Right renal pelvis (tissue), 4 donors: ENCODE measurements around the gene BACE1-AS. TPM values are rescaled to one million over a fixed set of nuclear protein-coding genes. Genes with fewer than 3 reads are reported as not detected.

ENCODE experiments used
- DNase-seq, 4 donors: peaks; one replicate each; pipeline ENCODE4 v3.0.0-alpha.2; 2013; ENCODE audit warnings: low read depth in 4 of 4, low spot score in 3 of 4, missing footprints in 1 of 4
- polyA plus RNA-seq, 4 donors: library from polyadenylated mRNA; unstranded; fragments of 120-200 nt; gene quantifications; one replicate each; pipeline ENCODE4 v1.2.1, GENCODE V29; 2013; ENCODE audit not compliant: insufficient read length in 4 of 4

BACE1-AS gene
- polyA plus RNA-seq, 4 donors = 15.6 to 24.8 (median 19.5) TPM

- DNase-seq = no peak
Observed at GRCh38 chr11:117287668-117288067, 3.5 kb upstream of the BACE1-AS start.

- no peak for DNase-seq
Observed at GRCh38 chr11:117289795-117290194, 1.4 kb upstream of the BACE1-AS start.

DNA sequence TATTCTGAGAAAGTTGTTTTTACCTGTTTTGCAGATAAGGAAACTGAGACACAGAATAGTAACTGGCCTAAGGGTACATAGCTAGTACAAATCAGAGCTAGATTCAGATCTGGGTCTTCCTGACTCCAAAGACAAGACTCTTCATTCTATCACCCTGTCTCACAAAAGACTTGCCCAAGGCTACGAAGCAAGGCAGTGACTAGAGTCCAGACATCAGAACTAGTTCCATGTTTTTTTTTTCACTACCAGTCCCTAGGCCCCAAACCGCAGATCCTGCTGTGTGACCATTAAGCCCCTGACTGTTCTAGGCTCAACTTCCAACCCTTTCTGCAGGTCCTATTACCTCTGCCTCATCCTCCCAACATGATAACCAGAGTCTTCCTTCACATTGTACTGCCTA, 1.5 kb downstream of the BACE1-AS start:
- DNase-seq = no peak

DNA sequence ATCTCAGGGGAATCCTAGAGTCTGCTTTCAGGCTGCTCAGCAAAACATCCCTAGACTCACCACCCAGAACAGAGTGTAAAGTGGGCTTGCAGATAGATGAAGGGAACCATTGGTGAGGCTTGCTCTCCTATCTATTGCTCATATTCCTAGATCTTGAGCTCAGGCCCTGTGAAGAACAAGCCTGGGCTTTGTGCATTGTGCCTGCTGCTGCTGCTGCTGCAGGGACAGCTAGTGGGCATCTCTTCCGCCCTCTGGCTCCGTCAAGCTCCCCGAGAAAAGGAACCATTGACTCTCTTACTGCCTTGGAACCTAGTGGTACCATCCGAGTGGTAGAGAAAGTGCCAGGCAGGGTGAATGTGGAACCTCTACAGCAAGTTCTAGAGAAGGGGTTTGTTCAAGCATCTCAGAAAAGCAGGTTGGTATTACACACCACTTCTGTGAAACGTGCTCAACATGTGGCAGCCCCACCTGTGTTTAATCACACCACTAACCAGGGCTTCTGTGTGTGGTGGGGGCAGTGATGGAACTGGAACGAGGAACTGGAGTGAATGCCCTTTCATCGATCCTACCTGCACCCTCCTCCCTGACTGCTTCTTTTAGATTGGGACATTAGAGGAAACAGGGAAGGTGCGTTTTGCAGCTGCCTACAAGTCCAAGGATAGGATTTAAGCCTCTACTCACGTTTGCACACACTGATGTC, 4.4 kb downstream of the BACE1-AS start:
- no peak for DNase-seq

DNA sequence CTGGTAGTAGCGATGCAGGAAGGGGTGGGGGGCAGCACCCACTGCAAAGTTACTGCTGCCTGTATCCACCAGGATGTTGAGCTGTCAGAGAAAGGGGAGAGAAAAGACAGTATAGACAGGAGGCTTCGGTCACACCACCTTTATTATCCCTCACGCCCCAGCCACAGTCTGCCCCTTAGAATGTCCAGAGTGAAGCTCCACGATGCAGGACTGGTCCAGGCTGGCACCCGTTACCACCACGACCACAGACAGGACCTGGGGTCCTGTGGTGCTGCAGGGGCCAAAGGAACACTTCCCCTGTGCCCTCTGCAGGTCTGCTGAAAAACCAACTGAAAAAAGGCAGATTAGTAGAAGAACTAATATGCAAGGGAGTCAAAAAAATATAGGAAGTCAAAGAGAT, 5.7 kb downstream of the BACE1-AS start:
- DNase-seq = no peak

DNA sequence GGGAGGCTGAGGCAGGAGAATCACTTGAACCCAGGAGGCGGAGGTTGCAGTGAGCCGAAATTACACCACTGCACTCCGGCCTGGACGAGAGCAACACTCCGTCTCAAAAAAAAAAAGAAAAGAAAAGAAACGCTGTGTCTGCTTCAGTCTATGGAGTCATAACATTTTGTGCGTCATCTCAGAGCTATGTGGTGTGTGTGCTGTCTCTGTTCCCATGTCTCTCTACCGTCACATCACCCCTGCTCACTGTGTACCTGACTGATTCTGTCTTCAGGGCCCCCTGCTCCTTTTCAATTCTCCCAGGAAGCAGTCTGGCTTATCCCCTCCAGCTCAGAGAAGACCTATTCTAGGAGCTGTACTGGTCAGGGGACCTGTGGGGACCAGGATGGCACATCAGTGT, 7.0 kb downstream of the BACE1-AS start:
- no peak for DNase-seq

DNA sequence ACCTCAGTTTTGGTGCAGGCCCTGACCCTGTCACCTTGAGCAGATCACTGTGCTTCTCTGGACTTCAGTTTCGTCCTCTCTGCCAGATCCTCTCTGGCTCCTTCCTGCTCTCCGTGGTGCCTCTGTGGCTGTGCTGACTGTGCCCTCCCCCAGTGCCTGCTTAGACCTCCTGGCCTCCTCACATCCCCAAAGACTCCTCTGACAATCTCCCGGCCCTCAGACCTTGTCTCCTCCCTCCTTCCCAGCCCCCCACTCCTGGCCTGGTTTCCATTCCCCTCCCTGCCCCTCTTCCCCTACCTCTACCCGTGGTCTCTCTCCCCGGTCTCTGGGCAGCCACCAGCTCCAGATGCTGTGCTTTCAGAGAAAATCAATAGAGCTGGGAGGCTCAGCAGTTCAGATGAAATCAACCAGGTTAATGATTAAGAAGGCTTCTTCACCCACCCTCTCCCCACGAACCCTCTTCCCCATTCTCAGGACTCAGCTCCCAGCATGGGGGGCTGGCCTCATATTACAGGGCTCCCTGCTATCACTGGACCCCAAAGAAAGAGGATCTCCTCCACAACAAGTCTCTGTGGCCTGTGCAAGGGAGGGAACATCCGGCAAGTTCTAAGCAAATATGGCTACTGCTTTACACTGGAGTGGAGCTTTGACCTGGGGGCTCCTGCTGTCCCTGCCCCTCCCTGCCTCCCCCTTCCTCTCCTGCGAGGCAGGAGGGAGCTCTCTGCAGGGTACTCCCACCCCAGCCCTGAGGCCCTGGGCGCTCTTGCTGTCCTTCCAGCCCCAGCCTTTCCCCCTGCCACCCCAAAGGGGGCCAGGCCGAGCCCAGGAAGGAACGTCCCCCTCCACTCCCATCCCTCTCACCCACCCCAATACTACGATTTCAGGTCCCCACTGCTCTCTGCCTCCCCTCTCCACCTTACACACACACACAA, 8.5 kb downstream of the BACE1-AS start:
- peak in 1 of 4 donors; percentile 30 for DNase-seq

DNA sequence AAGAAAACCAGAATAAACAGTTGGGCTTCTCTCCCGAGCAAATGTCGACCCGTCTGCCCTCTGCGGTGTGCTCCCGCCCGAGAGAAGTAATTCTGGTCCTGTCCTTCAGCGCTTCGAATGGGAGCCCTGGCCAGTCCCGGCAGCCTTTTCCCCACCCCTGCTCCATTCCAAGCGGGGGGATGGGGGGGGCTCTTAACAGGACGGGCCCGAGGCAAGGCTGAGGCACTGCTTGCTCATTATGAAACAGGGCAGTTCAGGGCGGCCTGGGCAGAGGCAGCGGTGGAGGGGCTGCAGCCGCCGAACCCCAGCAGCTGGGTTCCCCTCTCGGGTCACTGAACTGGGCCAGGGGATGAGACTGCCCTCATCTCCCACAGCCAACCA, 9.1 kb downstream of the BACE1-AS start:
- DNase-seq = peak in 3 of 4 donors; percentile 59 to 67 (median 65)

DNA sequence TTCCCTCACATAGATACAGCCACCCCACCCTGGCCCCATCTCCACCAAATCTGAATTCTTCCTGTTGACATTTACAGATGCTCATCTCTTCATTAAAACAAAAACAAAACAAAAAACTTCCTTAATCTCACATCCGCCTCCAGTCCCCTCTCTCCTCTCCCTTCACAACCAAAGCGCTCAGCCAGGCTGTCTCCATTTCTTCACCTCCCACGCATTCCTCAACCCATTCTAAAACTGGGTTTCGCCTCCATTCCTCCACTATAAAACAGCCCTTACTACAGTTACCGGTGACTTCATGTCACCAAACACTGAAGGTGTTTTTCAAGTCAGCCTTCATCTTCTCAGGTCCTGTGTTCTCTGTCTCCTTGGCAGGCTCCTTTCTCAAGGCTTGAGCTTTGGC, 9.6 kb downstream of the BACE1-AS start:
- peak in 1 of 4 donors; percentile 52 for DNase-seq

- DNase-seq = no peak
Observed at GRCh38 chr11:117302228-117302627, 11.1 kb downstream of the BACE1-AS start.

GRCh38 chr11:117303101-117303500, 12.0 kb downstream of the BACE1-AS start:
- DNase-seq = no peak

DNA sequence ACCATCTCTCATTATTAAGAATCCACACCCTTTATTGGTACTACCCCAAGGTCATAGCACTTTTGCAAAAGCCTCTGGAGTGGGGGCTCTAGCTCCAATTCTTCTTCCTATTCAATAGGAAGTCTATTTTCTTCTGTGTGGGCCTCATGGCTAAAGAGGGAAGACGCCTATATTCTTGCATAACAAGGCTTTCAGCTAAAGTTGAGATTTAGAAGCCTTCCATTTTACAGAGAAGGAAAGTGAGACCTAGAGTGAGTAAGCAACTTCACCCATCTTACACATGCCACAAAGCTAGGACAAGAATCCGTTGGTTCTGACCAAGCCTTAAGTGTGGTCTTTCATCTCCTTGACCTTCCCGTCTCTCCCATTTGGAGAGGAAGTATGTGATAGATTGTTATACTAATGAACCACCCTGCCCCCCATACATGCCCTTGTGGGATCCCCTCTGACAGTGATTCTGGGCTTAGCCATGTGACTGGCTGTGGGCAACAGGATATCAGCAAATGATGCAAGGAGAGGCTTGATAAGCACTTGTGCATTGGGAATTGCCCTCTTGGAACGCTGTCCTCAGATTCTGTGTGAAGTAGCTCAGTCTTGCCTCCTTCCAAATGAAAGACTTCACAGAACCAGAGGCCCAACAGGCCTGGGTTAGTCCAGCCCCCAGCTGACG, 12.6 kb downstream of the BACE1-AS start:
- no peak for DNase-seq

DNA sequence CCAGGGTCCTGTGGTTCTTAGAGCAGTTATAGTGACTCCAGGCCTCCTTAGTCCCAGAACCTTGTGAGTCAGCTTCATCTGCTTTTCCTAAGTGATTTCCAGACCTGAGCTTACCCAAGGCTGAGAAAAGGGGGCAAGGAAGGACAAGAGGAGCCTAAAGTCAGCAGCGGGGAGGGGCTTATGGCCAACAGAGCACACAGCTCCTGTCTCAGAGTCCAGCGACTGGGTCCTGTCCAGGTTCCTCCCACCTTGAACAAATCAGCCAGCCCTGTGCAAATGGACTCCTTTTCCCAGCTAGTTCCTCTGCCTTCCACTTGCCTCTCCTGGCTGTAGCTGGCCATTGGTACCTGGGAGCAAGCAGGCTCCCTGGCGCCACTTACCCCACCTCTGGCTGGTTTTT, 14.0 kb downstream of the BACE1-AS start:
- DNase-seq = no peak

- no peak for DNase-seq
Observed at GRCh38 chr11:117309310-117309709, 18.2 kb downstream of the BACE1-AS start.

GRCh38 chr11:117313091-117313490, 21.9 kb downstream of the BACE1-AS start:
- DNase-seq = no peak

DNA sequence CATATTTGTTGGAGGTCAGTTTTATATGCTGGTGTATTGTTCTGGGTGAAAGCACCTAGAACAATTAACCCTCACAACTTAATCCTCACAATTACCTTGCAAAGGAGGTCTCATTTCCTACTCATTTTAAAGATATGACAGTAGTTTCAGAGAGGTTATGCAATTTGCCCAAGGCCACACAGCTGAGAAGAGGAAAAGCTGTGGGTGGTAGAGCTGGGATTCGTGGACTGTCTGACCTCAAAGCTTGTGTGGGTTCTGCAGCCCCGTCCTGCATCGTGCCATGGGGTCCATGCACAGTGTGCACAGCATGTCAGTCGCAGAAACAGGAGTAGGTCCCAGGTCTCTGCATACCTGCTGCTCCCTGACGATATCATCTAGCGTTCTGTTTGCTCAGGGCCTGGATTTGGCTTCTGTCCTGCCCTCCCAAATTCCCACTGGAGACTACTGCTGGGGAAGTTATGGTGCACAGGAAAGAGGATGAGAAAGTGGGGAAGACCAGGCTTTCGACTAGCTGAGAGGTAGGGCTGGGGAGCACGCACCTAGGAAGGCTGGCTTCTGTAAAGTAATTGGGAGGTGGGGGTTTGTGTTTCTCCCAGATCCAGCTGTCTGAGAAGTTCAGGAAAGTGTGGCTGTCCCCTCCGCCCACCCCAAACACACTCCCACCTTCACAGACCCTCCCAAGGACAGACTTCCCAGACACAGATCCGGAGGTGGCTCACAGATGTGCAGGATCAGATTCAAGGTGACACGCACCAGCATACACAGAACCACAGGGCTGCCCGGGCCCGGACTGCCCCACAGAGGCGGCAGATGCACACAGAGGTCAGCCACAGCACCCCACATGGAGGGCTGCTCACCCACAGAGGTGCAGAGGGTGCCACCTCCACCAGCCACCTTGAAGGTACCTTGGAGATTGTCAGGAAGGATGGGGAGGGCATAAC, 23.0 kb downstream of the BACE1-AS start:
- DNase-seq = no peak

DNA sequence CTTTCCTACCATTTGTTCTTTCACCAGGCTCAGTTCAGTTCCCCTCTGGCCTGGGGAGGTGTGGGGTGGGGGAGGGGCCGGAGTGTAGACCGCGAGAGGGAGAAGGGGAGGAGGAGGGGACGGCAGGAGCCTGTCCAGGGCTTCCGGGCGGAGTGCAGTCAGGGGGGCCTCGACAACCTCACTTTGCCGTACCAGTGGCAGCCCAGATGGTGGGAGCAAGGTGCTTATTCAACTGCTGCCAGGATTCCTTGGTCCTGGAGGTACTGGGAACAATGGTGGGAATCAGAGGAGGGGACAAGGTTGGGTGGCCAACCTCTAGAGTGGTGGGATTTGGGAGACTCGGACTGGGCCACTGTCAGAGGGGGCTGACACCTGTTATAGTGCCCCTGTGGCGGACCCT, 23.7 kb downstream of the BACE1-AS start:
- no peak for DNase-seq

- DNase-seq = no peak
Observed at GRCh38 chr11:117315285-117316196, 24.4 kb downstream of the BACE1-AS start.
